Measurements from ENCODE around the gene ORMDL3. TPM values are rescaled to one million over a fixed set of nuclear protein-coding genes. Genes with fewer than 3 reads are reported as not detected.

ORMDL3 gene
- total and polyA plus RNA-seq, 8 donors: 36.4 to 78.1 (median 57.8) TPM

GRCh38 chr17:39929646-39930407 is 2.4 kb upstream of the ORMDL3 start:
- no peak for TF ChIP-seq CTCF (IDR thresholded peaks at IDR 0.05)
- Histone ChIP-seq H3K27me3 (no peaks in the 10 kb centered on the region), H3K9me3 (no peaks in the 10 kb centered on the region), H3K36me3 (no peaks in the 10 kb centered on the region), H3K4me3 (no peak overlapping the region), H3K4me1 (peaks cover 20 to 22% (median 22%) of the 10 kb centered on the region in 3 donors), H3K27ac (peak overlapping the region in 1 of 4 donors; percentile 94)
- DNase-seq: no peak
- no peak for ATAC-seq
- 86 to 90% methylated on average over 5 of the region's 5 CpGs for WGBS, 2 donors
- no peak for FAIRE-seq
- intact Hi-C loops (cut with DNase I): no loop called here

- DNase-seq (no peak), ATAC-seq (peak in 2 of 4 donors; percentile 6 to 7), FAIRE-seq (no peak)
- no peak overlapping the region for H3K4me3 ChIP-seq
- no peaks in the 10 kb centered on the region for H3K9me3 ChIP-seq
- peaks cover 0 to under 1% (median 0%) of the 10 kb centered on the region in 3 donors for H3K36me3 ChIP-seq
- H3K27ac ChIP-seq: peak overlapping the region; percentile 82 to 94 (median 87)
- no peaks in the 10 kb centered on the region for H3K27me3 ChIP-seq
- intact Hi-C loops (cut with DNase I): no loop called here
- WGBS, 2 donors: 58 to 59% methylated on average over 8 of the region's 8 CpGs
- peaks cover 20 to 22% (median 22%) of the 10 kb centered on the region in 3 donors for H3K4me1 ChIP-seq
- TF ChIP-seq CTCF (IDR thresholded peaks at IDR 0.05): no peak
These were observed 1.7 kb upstream of the ORMDL3 start for GRCh38 chr17:39928858-39929645.

GRCh38 chr17:39927929-39928857 is 792 bp upstream of the ORMDL3 start:
- no peaks in the 10 kb centered on the region for H3K27me3 ChIP-seq
- H3K4me1 ChIP-seq: peaks cover 20 to 22% (median 22%) of the 10 kb centered on the region in 3 donors
- ATAC-seq (peak; percentile 24 to 42 (median 33)), DNase-seq (peak; percentile 40 to 72 (median 52)), FAIRE-seq (no peak)
- intact Hi-C loops (cut with DNase I): no loop called here
- TF ChIP-seq CTCF (IDR thresholded peaks at IDR 0.05): no peak
- 14 to 17% methylated on average over 17 of the region's 17 CpGs for WGBS, 2 donors
- peaks cover 0 to 9% (median 3%) of the 10 kb centered on the region in 3 donors for H3K36me3 ChIP-seq
- peak overlapping the region; percentile 82 to 94 (median 87) for H3K27ac ChIP-seq
- H3K4me3 ChIP-seq: peak overlapping the region; percentile 47 to 86 (median 74)
- H3K9me3 ChIP-seq: no peaks in the 10 kb centered on the region

- DNase-seq: peak; percentile 63 to 82 (median 76)
- no peaks in the 10 kb centered on the region for H3K9me3 ChIP-seq
- H3K27me3 ChIP-seq: no peaks in the 10 kb centered on the region
- peaks cover 20 to 22% (median 22%) of the 10 kb centered on the region in 3 donors for H3K4me1 ChIP-seq
- 1 to 2% methylated on average over 15 of the region's 15 CpGs for WGBS, 2 donors
- peaks cover 0 to 24% (median 18%) of the 10 kb centered on the region in 3 donors for H3K36me3 ChIP-seq
- TF ChIP-seq CTCF (IDR thresholded peaks at IDR 0.05): no peak
- intact Hi-C loops (cut with DNase I): no loop called here
- peak overlapping the region; percentile 47 to 86 (median 74) for H3K4me3 ChIP-seq
- no peak for FAIRE-seq
- peak overlapping the region; percentile 82 to 94 (median 87) for H3K27ac ChIP-seq
- ATAC-seq: peak; percentile 54 to 64 (median 56)
These were observed 757 bp downstream of the ORMDL3 start for GRCh38 chr17:39926588-39927100.

Measured in pancreas (tissue), 10 donors.